ENCODE data around the gene CLMN.

The CLMN gene

GRCh38 chr14:95237958-95238340 lies 81.8 kb downstream of the CLMN start:
- Histone ChIP-seq H3K36me3 (ENCODE audit: control insufficient read depth, low read depth, low read length) (no peaks in the 10 kb centered on the region), H3K9me3 (ENCODE audit: control insufficient read depth, low read depth, low read length) (no peaks in the 10 kb centered on the region), H3K9ac (ENCODE audit: low read length) (no peak overlapping the region), H3K4me3 (ENCODE audit: low read length) (no peak overlapping the region), H3K27me3 (ENCODE audit: control insufficient read depth, insufficient read depth, low read length) (no peaks in the 10 kb centered on the region), H3K27ac (ENCODE audit: low read length) (no peak overlapping the region), H3K4me1 (ENCODE audit: control insufficient read depth, low read depth, low read length) (no peaks in the 10 kb centered on the region)

- H3K9ac ChIP-seq (ENCODE audit: low read length), result no peak overlapping the region
Measured at GRCh38 chr14:95237121-95237957, 82.4 kb downstream of the CLMN start.

GRCh38 chr14:95236221-95236620 lies 83.5 kb downstream of the CLMN start:
- no peak overlapping the region for H3K4me3 ChIP-seq (ENCODE audit: low read length)
- no peaks in the 10 kb centered on the region for H3K9me3 ChIP-seq (ENCODE audit: control insufficient read depth, low read depth, low read length)
- H3K9ac ChIP-seq (ENCODE audit: low read length), result no peak overlapping the region
- H3K27ac ChIP-seq (ENCODE audit: low read length), result no peak overlapping the region
- H3K27me3 ChIP-seq (ENCODE audit: control insufficient read depth, insufficient read depth, low read length), result no peaks in the 10 kb centered on the region
- H3K36me3 ChIP-seq (ENCODE audit: control insufficient read depth, low read depth, low read length), result no peaks in the 10 kb centered on the region
- H3K4me1 ChIP-seq (ENCODE audit: control insufficient read depth, low read depth, low read length), result no peaks in the 10 kb centered on the region

More at GRCh38 chr14:95237121-95237957, 82.4 kb downstream of the CLMN start:
- Histone ChIP-seq H3K27me3 (ENCODE audit: control insufficient read depth, insufficient read depth, low read length) (no peaks in the 10 kb centered on the region), H3K27ac (ENCODE audit: low read length) (no peak overlapping the region), H3K9me3 (ENCODE audit: control insufficient read depth, low read depth, low read length) (no peaks in the 10 kb centered on the region), H3K4me1 (ENCODE audit: control insufficient read depth, low read depth, low read length) (no peaks in the 10 kb centered on the region), H3K36me3 (ENCODE audit: control insufficient read depth, low read depth, low read length) (no peaks in the 10 kb centered on the region), H3K4me3 (ENCODE audit: low read length) (no peak overlapping the region)

- H3K4me3 ChIP-seq (ENCODE audit: low read length), result no peak overlapping the region
- no peaks in the 10 kb centered on the region for H3K9me3 ChIP-seq (ENCODE audit: control insufficient read depth, low read depth, low read length)
- no peaks in the 10 kb centered on the region for H3K4me1 ChIP-seq (ENCODE audit: control insufficient read depth, low read depth, low read length)
- no peak overlapping the region for H3K27ac ChIP-seq (ENCODE audit: low read length)
- no peaks in the 10 kb centered on the region for H3K36me3 ChIP-seq (ENCODE audit: control insufficient read depth, low read depth, low read length)
- no peaks in the 10 kb centered on the region for H3K27me3 ChIP-seq (ENCODE audit: control insufficient read depth, insufficient read depth, low read length)
- H3K9ac ChIP-seq (ENCODE audit: low read length), result no peak overlapping the region
Measured at GRCh38 chr14:95235767-95236166, 83.9 kb downstream of the CLMN start.

- Histone ChIP-seq H3K27ac (ENCODE audit: low read length) (no peak overlapping the region), H3K27me3 (ENCODE audit: control insufficient read depth, insufficient read depth, low read length) (no peaks in the 10 kb centered on the region), H3K4me3 (ENCODE audit: low read length) (no peak overlapping the region)
Measured at GRCh38 chr14:95235351-95235750, 84.4 kb downstream of the CLMN start.

GRCh38 chr14:95234426-95234825 lies 85.3 kb downstream of the CLMN start:
- Histone ChIP-seq H3K4me3 (ENCODE audit: low read length) (no peak overlapping the region), H3K36me3 (ENCODE audit: control insufficient read depth, low read depth, low read length) (no peaks in the 10 kb centered on the region), H3K9me3 (ENCODE audit: control insufficient read depth, low read depth, low read length) (no peaks in the 10 kb centered on the region), H3K4me1 (ENCODE audit: control insufficient read depth, low read depth, low read length) (no peaks in the 10 kb centered on the region), H3K9ac (ENCODE audit: low read length) (no peak overlapping the region), H3K27me3 (ENCODE audit: control insufficient read depth, insufficient read depth, low read length) (no peaks in the 10 kb centered on the region), H3K27ac (ENCODE audit: low read length) (no peak overlapping the region)

More at GRCh38 chr14:95235351-95235750, 84.4 kb downstream of the CLMN start:
- no peaks in the 10 kb centered on the region for H3K4me1 ChIP-seq (ENCODE audit: control insufficient read depth, low read depth, low read length)
- H3K36me3 ChIP-seq (ENCODE audit: control insufficient read depth, low read depth, low read length), result no peaks in the 10 kb centered on the region
- no peaks in the 10 kb centered on the region for H3K9me3 ChIP-seq (ENCODE audit: control insufficient read depth, low read depth, low read length)
- no peak overlapping the region for H3K9ac ChIP-seq (ENCODE audit: low read length)

- H3K9ac ChIP-seq (ENCODE audit: low read length), result no peak overlapping the region
Measured at GRCh38 chr14:95233702-95234241, 85.9 kb downstream of the CLMN start.

GRCh38 chr14:95232894-95233584 lies 86.7 kb downstream of the CLMN start:
- Histone ChIP-seq H3K27me3 (ENCODE audit: control insufficient read depth, insufficient read depth, low read length) (no peaks in the 10 kb centered on the region), H3K27ac (ENCODE audit: low read length) (no peak overlapping the region), H3K9me3 (ENCODE audit: control insufficient read depth, low read depth, low read length) (no peaks in the 10 kb centered on the region), H3K36me3 (ENCODE audit: control insufficient read depth, low read depth, low read length) (no peaks in the 10 kb centered on the region), H3K4me1 (ENCODE audit: control insufficient read depth, low read depth, low read length) (no peaks in the 10 kb centered on the region), H3K4me3 (ENCODE audit: low read length) (no peak overlapping the region), H3K9ac (ENCODE audit: low read length) (no peak overlapping the region)

More at GRCh38 chr14:95233702-95234241, 85.9 kb downstream of the CLMN start:
- no peaks in the 10 kb centered on the region for H3K36me3 ChIP-seq (ENCODE audit: control insufficient read depth, low read depth, low read length)
- no peaks in the 10 kb centered on the region for H3K9me3 ChIP-seq (ENCODE audit: control insufficient read depth, low read depth, low read length)
- H3K4me1 ChIP-seq (ENCODE audit: control insufficient read depth, low read depth, low read length), result no peaks in the 10 kb centered on the region
- H3K4me3 ChIP-seq (ENCODE audit: low read length), result no peak overlapping the region
- H3K27me3 ChIP-seq (ENCODE audit: control insufficient read depth, insufficient read depth, low read length), result no peaks in the 10 kb centered on the region
- no peak overlapping the region for H3K27ac ChIP-seq (ENCODE audit: low read length)

- peaks cover 2% of the 10 kb centered on the region for H3K4me1 ChIP-seq (ENCODE audit: control insufficient read depth, low read depth, low read length)
Measured at GRCh38 chr14:95231966-95232633, 87.6 kb downstream of the CLMN start.

GRCh38 chr14:95229749-95230148 lies 90.0 kb downstream of the CLMN start:
- no peak overlapping the region for H3K9ac ChIP-seq (ENCODE audit: low read length)

More at GRCh38 chr14:95231966-95232633, 87.6 kb downstream of the CLMN start:
- H3K4me3 ChIP-seq (ENCODE audit: low read length), result no peak overlapping the region
- H3K36me3 ChIP-seq (ENCODE audit: control insufficient read depth, low read depth, low read length), result no peaks in the 10 kb centered on the region
- H3K9ac ChIP-seq (ENCODE audit: low read length), result no peak overlapping the region
- H3K27ac ChIP-seq (ENCODE audit: low read length), result no peak overlapping the region
- no peaks in the 10 kb centered on the region for H3K27me3 ChIP-seq (ENCODE audit: control insufficient read depth, insufficient read depth, low read length)
- no peaks in the 10 kb centered on the region for H3K9me3 ChIP-seq (ENCODE audit: control insufficient read depth, low read depth, low read length)

GRCh38 chr14:95228240-95228639 lies 91.5 kb downstream of the CLMN start:
- Histone ChIP-seq H3K9ac (ENCODE audit: low read length) (no peak overlapping the region), H3K27ac (ENCODE audit: low read length) (no peak overlapping the region), H3K27me3 (ENCODE audit: control insufficient read depth, insufficient read depth, low read length) (no peaks in the 10 kb centered on the region), H3K36me3 (ENCODE audit: control insufficient read depth, low read depth, low read length) (no peaks in the 10 kb centered on the region), H3K4me3 (ENCODE audit: low read length) (no peak overlapping the region), H3K4me1 (ENCODE audit: control insufficient read depth, low read depth, low read length) (peaks cover 2% of the 10 kb centered on the region), H3K9me3 (ENCODE audit: control insufficient read depth, low read depth, low read length) (no peaks in the 10 kb centered on the region)

More at GRCh38 chr14:95229749-95230148, 90.0 kb downstream of the CLMN start:
- Histone ChIP-seq H3K27me3 (ENCODE audit: control insufficient read depth, insufficient read depth, low read length) (no peaks in the 10 kb centered on the region), H3K4me3 (ENCODE audit: low read length) (no peak overlapping the region), H3K36me3 (ENCODE audit: control insufficient read depth, low read depth, low read length) (no peaks in the 10 kb centered on the region), H3K9me3 (ENCODE audit: control insufficient read depth, low read depth, low read length) (no peaks in the 10 kb centered on the region), H3K27ac (ENCODE audit: low read length) (no peak overlapping the region), H3K4me1 (ENCODE audit: control insufficient read depth, low read depth, low read length) (peaks cover 2% of the 10 kb centered on the region)

Data from iPS-18a (cell line).